HG02798 (cell line): ENCODE data around the gene RSPH6A.

Source experiments
- ATAC-seq: cut with Tn5 transposase; IDR thresholded peaks from one replicate; pipeline ENCODE4 v1.9.1; 2021; ENCODE audit warnings: mild to moderate bottlenecking; ENCODE audit not compliant: unreplicated experiment, poor library complexity

Gene RSPH6A

GRCh38 chr19:45825917-45826893 is 11.1 kb upstream of the RSPH6A start:
- ATAC-seq: no peak

GRCh38 chr19:45825263-45825605 is 10.1 kb upstream of the RSPH6A start:
- ATAC-seq: no peak

GRCh38 chr19:45824531-45825262 is 9.6 kb upstream of the RSPH6A start:
- ATAC-seq: no peak

- ATAC-seq: no peak
Observed at GRCh38 chr19:45824041-45824471, 8.9 kb upstream of the RSPH6A start.

GRCh38 chr19:45823182-45823581 is 8.1 kb upstream of the RSPH6A start:
- ATAC-seq: no peak

- no peak for ATAC-seq
Observed at GRCh38 chr19:45822716-45823115, 7.6 kb upstream of the RSPH6A start.

- ATAC-seq: no peak
Observed at GRCh38 chr19:45821570-45821969, 6.5 kb upstream of the RSPH6A start.

- no peak for ATAC-seq
Observed at GRCh38 chr19:45821103-45821521, 6.0 kb upstream of the RSPH6A start.

GRCh38 chr19:45820413-45821102 is 5.5 kb upstream of the RSPH6A start:
- ATAC-seq: no peak

- no peak for ATAC-seq
Observed at GRCh38 chr19:45819769-45820168, 4.7 kb upstream of the RSPH6A start.

- ATAC-seq: peak; percentile 11
Observed at GRCh38 chr19:45817725-45818301, 2.7 kb upstream of the RSPH6A start.

- peak; percentile 89 for ATAC-seq
Observed at GRCh38 chr19:45817010-45817724, 2.1 kb upstream of the RSPH6A start.

GRCh38 chr19:45816236-45817009 is 1.3 kb upstream of the RSPH6A start:
- no peak for ATAC-seq

GRCh38 chr19:45815481-45816216 is 541 bp upstream of the RSPH6A start:
- ATAC-seq: no peak

- ATAC-seq: no peak
Observed at GRCh38 chr19:45814166-45814780, 835 bp downstream of the RSPH6A start.

GRCh38 chr19:45812297-45812696 is 2.8 kb downstream of the RSPH6A start:
- ATAC-seq: no peak

- no peak for ATAC-seq
Observed at GRCh38 chr19:45809643-45810159, 5.4 kb downstream of the RSPH6A start.

- ATAC-seq: no peak
Observed at GRCh38 chr19:45805719-45806118, 9.4 kb downstream of the RSPH6A start.
